ENCODE results near the gene CWC27.

Gene CWC27

GRCh38 chr5:64769855-64770254 is 1.1 kb downstream of the CWC27 start:
- Histone ChIP-seq H3K4me1 (ENCODE audit: insufficient read depth, low read length, severe bottlenecking) (peaks cover 41% of the 10 kb centered on the region), H3K9me3 (ENCODE audit: low read length) (no peaks in the 10 kb centered on the region), H3K4me2 (ENCODE audit: low read length) (peak overlapping the region; percentile 97), H4K20me1 (ENCODE audit: insufficient read depth, low read length) (no peaks in the 10 kb centered on the region), H3K9me2 (ENCODE audit: low read depth, low read length) (no peaks in the 10 kb centered on the region), H3K27me3 (ENCODE audit: insufficient read depth, low read length) (no peaks in the 10 kb centered on the region), H2AFZ (ENCODE audit: low read length) (no peak overlapping the region), H3K9ac (ENCODE audit: low read length) (peak overlapping the region; percentile 89; the same call in 1 of the 2 replicates), H3K36me3 (ENCODE audit: insufficient read depth, low read length) (peaks cover 16% of the 10 kb centered on the region; the same call in 1 of the 2 replicates), H3K79me2 (ENCODE audit: insufficient read depth, low read length) (peaks cover 47% of the 10 kb centered on the region), H3K27ac (ENCODE audit: low read depth, low read length, poor library complexity, severe bottlenecking) (no peak overlapping the region), H3K4me3 (ENCODE audit: low read depth, low read length, poor library complexity, severe bottlenecking) (peak overlapping the region; percentile 96), H3F3A (ENCODE audit: insufficient read depth, low read length) (no peaks in the 10 kb centered on the region)
- no peak for TF ChIP-seq CTCF (IDR thresholded peaks at IDR 0.05; ENCODE audit: low read length)
- TF ChIP-seq EZH2 (IDR thresholded peaks at IDR 0.05; ENCODE audit: borderline replicate concordance, low read length), result no peak

- TF ChIP-seq EZH2 (IDR thresholded peaks at IDR 0.05; ENCODE audit: borderline replicate concordance, low read length) (no peak), CTCF (IDR thresholded peaks at IDR 0.05; ENCODE audit: low read length) (no peak)
- Histone ChIP-seq H3F3A (ENCODE audit: insufficient read depth, low read length) (no peaks in the 10 kb centered on the region), H3K79me2 (ENCODE audit: insufficient read depth, low read length) (peaks cover 43% of the 10 kb centered on the region), H3K4me3 (ENCODE audit: low read depth, low read length, poor library complexity, severe bottlenecking) (no peak overlapping the region), H4K20me1 (ENCODE audit: insufficient read depth, low read length) (no peaks in the 10 kb centered on the region), H3K9me2 (ENCODE audit: low read depth, low read length) (no peaks in the 10 kb centered on the region), H3K27ac (ENCODE audit: low read depth, low read length, poor library complexity, severe bottlenecking) (no peak overlapping the region), H3K9me3 (ENCODE audit: low read length) (no peaks in the 10 kb centered on the region), H3K9ac (ENCODE audit: low read length) (no peak overlapping the region), H3K4me2 (ENCODE audit: low read length) (no peak overlapping the region), H3K36me3 (ENCODE audit: insufficient read depth, low read length) (peaks cover 14% of the 10 kb centered on the region; the same call in 1 of the 2 replicates), H3K27me3 (ENCODE audit: insufficient read depth, low read length) (no peaks in the 10 kb centered on the region), H3K4me1 (ENCODE audit: insufficient read depth, low read length, severe bottlenecking) (peaks cover 34% of the 10 kb centered on the region), H2AFZ (ENCODE audit: low read length) (no peak overlapping the region)
Measured at GRCh38 chr5:64771736-64772135, 3.0 kb downstream of the CWC27 start.

GRCh38 chr5:64773533-64773932 is 4.8 kb downstream of the CWC27 start:
- no peaks in the 10 kb centered on the region for H3F3A ChIP-seq (ENCODE audit: insufficient read depth, low read length)
- no peaks in the 10 kb centered on the region for H3K9me3 ChIP-seq (ENCODE audit: low read length)
- no peaks in the 10 kb centered on the region for H4K20me1 ChIP-seq (ENCODE audit: insufficient read depth, low read length)
- TF ChIP-seq EZH2 (IDR thresholded peaks at IDR 0.05; ENCODE audit: borderline replicate concordance, low read length), result no peak
- H3K36me3 ChIP-seq (ENCODE audit: insufficient read depth, low read length), result peaks cover 19% of the 10 kb centered on the region; the same call in 1 of the 2 replicates
- H3K27ac ChIP-seq (ENCODE audit: low read depth, low read length, poor library complexity, severe bottlenecking), result no peak overlapping the region
- H3K4me1 ChIP-seq (ENCODE audit: insufficient read depth, low read length, severe bottlenecking), result peaks cover 24% of the 10 kb centered on the region
- H2AFZ ChIP-seq (ENCODE audit: low read length), result no peak overlapping the region
- H3K79me2 ChIP-seq (ENCODE audit: insufficient read depth, low read length), result peaks cover 28% of the 10 kb centered on the region
- H3K4me2 ChIP-seq (ENCODE audit: low read length), result no peak overlapping the region
- no peaks in the 10 kb centered on the region for H3K27me3 ChIP-seq (ENCODE audit: insufficient read depth, low read length)
- H3K9me2 ChIP-seq (ENCODE audit: low read depth, low read length), result no peaks in the 10 kb centered on the region
- no peak overlapping the region for H3K4me3 ChIP-seq (ENCODE audit: low read depth, low read length, poor library complexity, severe bottlenecking)
- H3K9ac ChIP-seq (ENCODE audit: low read length), result no peak overlapping the region

- no peaks in the 10 kb centered on the region for H3F3A ChIP-seq (ENCODE audit: insufficient read depth, low read length)
- peaks cover 13% of the 10 kb centered on the region for H3K79me2 ChIP-seq (ENCODE audit: insufficient read depth, low read length)
- no peak overlapping the region for H3K9ac ChIP-seq (ENCODE audit: low read length)
- H3K4me2 ChIP-seq (ENCODE audit: low read length), result no peak overlapping the region
- H3K9me3 ChIP-seq (ENCODE audit: low read length), result no peaks in the 10 kb centered on the region
- no peak overlapping the region for H3K27ac ChIP-seq (ENCODE audit: low read depth, low read length, poor library complexity, severe bottlenecking)
- no peak overlapping the region for H3K4me3 ChIP-seq (ENCODE audit: low read depth, low read length, poor library complexity, severe bottlenecking)
- TF ChIP-seq EZH2 (IDR thresholded peaks at IDR 0.05; ENCODE audit: borderline replicate concordance, low read length) (no peak), CTCF (IDR thresholded peaks at IDR 0.05; ENCODE audit: low read length) (no peak)
- peaks cover 34% of the 10 kb centered on the region for H3K36me3 ChIP-seq (ENCODE audit: insufficient read depth, low read length)
- no peaks in the 10 kb centered on the region for H3K27me3 ChIP-seq (ENCODE audit: insufficient read depth, low read length)
- H4K20me1 ChIP-seq (ENCODE audit: insufficient read depth, low read length), result no peaks in the 10 kb centered on the region
- peaks cover 13% of the 10 kb centered on the region for H3K4me1 ChIP-seq (ENCODE audit: insufficient read depth, low read length, severe bottlenecking)
- H2AFZ ChIP-seq (ENCODE audit: low read length), result no peak overlapping the region
- H3K9me2 ChIP-seq (ENCODE audit: low read depth, low read length), result no peaks in the 10 kb centered on the region
Measured at GRCh38 chr5:64775291-64775690, 6.6 kb downstream of the CWC27 start.
